Subcutaneous abdominal adipose tissue (tissue), 5 donors: ENCODE measurements around the gene PABPN1L.

Experiments used
- H3K27ac ChIP-seq: one replicate; pipeline ENCODE4 v1.7.0; 2013; ENCODE audit warnings: low read depth, mild to moderate bottlenecking, inconsistent platforms, low read length, moderate library complexity
- H3K27me3 ChIP-seq, 5 donors: one replicate each; pipeline ENCODE4 v1.7.0; 2013; ENCODE audit warnings: low read length in 5 of 5, inconsistent platforms in 1 of 5; ENCODE audit not compliant: control insufficient read depth in 5 of 5, insufficient read depth in 4 of 5
- H3K36me3 ChIP-seq, 5 donors: one replicate each; pipeline ENCODE4 v1.7.0; 2013; ENCODE audit warnings: low read length in 5 of 5; ENCODE audit not compliant: control insufficient read depth in 5 of 5, insufficient read depth in 5 of 5
- H3K4me1 ChIP-seq, 5 donors: one replicate each; pipeline ENCODE4 v1.7.0; 2013; ENCODE audit warnings: low read length in 5 of 5, mild to moderate bottlenecking in 3 of 5, moderate library complexity in 1 of 5; ENCODE audit not compliant: control insufficient read depth in 5 of 5, insufficient read depth in 5 of 5
- H3K4me3 ChIP-seq, 5 donors: one replicate each; pipeline ENCODE4 v1.7.0; 2013; ENCODE audit warnings: low read length in 5 of 5, low read depth in 1 of 5
- H3K9ac ChIP-seq, 5 donors: one replicate each; pipeline ENCODE4 v1.7.0; 2013; ENCODE audit warnings: low read length in 5 of 5, mild to moderate bottlenecking in 4 of 5, moderate library complexity in 3 of 5
- H3K9me3 ChIP-seq, 5 donors: one replicate each; pipeline ENCODE4 v1.7.0; 2013; ENCODE audit warnings: low read length in 5 of 5; ENCODE audit not compliant: control insufficient read depth in 5 of 5
- donor health status: healthy.
- donor health status: healthy.
- donor health status: healthy.
- donor health status: healthy.
- donor health status: healthy.

Gene PABPN1L

DNA sequence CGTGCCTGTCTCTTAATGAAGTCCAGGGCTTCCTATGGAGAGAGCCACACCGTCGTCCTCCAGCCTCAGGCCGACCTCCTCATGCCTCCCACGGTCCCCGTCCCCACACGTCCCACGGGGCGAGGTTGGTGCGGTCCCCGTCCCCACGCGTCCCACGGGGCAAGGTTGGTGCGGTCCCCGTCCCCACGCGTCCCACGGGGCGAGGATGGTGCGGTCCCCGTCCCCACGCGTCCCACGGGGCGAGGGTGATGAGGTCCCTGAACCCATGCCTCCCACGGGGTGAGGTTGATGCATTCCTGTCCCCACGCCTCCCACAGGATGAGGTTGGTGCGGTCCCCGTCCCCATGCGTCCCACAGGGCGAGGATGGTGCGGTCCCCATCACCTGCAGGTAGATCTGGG, 30.6 kb downstream of the PABPN1L start:
- no peaks in the 10 kb centered on the region for H3K9me3 ChIP-seq
- peaks cover 0 to 54% (median 40%) of the 10 kb centered on the region in 5 donors for H3K36me3 ChIP-seq
- H3K4me3 ChIP-seq = no peak overlapping the region
- no peaks in the 10 kb centered on the region for H3K27me3 ChIP-seq
- no peak overlapping the region for H3K9ac ChIP-seq
- no peak overlapping the region for H3K27ac ChIP-seq
- H3K4me1 ChIP-seq = no peaks in the 10 kb centered on the region

DNA sequence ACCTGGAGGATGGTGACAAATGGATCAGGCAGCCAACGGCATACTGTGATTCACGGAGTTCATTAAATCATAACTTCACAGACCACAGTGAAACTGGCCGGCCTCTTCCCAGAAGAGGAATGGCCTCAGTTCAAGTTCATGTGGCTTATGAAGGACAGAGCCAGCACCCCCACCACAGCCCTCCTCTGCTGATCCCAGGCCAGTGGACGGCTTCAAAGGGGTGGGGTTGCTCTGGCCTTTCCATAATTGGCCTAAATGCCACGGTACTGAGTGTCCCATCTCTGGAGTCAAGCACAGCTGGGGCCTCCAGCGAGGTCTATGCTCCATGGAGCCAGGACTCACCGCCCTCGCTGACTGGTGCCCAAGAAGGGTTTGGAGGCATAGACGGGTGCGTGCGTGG, 31.1 kb downstream of the PABPN1L start:
- no peak overlapping the region for H3K9ac ChIP-seq

DNA sequence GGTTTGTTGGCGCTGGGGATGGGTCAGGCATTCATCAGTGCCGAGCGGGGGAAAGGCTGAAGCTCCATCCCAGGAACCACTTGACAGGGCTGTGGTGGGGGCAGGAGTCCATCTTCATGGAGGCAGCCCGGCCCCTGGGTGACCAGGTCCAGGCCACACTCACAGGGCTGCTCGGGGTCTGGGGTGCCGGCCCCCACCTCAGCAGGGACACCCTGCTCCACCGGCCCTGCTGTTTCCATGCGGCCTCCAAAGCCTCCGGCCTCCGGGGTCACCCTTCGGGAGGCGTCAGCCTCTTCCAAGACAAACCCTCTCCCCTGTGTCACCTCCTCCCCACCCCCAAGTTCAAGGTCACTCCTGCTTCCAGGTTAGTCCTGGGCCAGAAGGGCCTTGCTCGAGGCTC, 31.8 kb downstream of the PABPN1L start:
- Histone ChIP-seq H3K9ac (no peak overlapping the region), H3K4me3 (no peak overlapping the region), H3K9me3 (no peaks in the 10 kb centered on the region), H3K27me3 (no peaks in the 10 kb centered on the region), H3K36me3 (peaks cover 0 to 51% (median 33%) of the 10 kb centered on the region in 5 donors), H3K27ac (no peak overlapping the region), H3K4me1 (no peaks in the 10 kb centered on the region)

More for the DNA sequence above, 31.1 kb downstream of the PABPN1L start:
- Histone ChIP-seq H3K9me3 (no peaks in the 10 kb centered on the region), H3K27me3 (no peaks in the 10 kb centered on the region), H3K4me1 (no peaks in the 10 kb centered on the region), H3K27ac (no peak overlapping the region), H3K4me3 (no peak overlapping the region), H3K36me3 (peaks cover 0 to 54% (median 40%) of the 10 kb centered on the region in 5 donors)

DNA sequence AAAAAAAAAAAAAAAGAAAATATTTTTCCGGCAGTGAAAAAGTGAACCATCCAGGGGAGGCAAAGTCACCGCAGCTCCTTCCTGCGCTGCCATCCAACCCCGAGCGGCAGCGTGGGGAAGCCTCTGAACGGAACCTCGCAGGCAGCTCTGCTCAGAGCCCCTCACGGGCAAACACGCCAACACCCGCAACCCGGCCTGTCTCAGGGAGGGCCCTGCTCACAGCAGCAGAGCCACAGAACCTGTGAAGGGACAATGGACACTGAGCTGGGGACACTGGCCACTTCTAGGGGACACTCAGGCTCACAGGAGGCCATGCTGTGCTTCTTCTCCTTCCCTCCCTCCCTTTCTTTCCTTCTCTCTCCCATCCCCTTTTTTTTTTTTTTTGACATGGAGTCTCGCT, 33.4 kb downstream of the PABPN1L start:
- Histone ChIP-seq H3K36me3 (peaks cover 0 to 45% (median 29%) of the 10 kb centered on the region in 5 donors), H3K4me1 (no peaks in the 10 kb centered on the region), H3K27me3 (no peaks in the 10 kb centered on the region), H3K9me3 (no peaks in the 10 kb centered on the region), H3K4me3 (no peak overlapping the region), H3K27ac (no peak overlapping the region), H3K9ac (no peak overlapping the region)

DNA sequence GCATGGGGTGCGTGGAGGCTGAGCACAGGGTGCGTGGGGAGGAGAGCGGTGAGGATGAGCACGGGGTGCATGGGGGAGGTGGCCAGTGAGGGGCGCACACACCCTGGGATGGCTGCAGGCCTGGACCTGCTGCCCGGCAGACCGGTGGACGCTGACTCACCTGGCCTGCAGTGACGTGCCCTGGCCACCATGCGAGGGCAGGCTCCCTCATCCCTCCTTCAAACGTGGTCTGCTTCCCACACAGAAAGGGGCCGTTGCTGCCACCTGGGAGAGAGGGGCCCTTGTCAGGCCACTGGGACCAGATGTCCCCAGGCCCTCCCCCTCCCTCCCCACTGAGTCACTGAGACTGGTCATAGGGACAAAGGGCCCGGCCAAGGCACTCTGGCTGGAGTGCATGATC, 34.6 kb downstream of the PABPN1L start:
- no peaks in the 10 kb centered on the region for H3K9me3 ChIP-seq
- no peak overlapping the region for H3K4me3 ChIP-seq
- no peaks in the 10 kb centered on the region for H3K4me1 ChIP-seq
- H3K9ac ChIP-seq = no peak overlapping the region
- H3K36me3 ChIP-seq = peaks cover 0 to 48% (median 26%) of the 10 kb centered on the region in 5 donors
- H3K27ac ChIP-seq = no peak overlapping the region
- H3K27me3 ChIP-seq = no peaks in the 10 kb centered on the region

DNA sequence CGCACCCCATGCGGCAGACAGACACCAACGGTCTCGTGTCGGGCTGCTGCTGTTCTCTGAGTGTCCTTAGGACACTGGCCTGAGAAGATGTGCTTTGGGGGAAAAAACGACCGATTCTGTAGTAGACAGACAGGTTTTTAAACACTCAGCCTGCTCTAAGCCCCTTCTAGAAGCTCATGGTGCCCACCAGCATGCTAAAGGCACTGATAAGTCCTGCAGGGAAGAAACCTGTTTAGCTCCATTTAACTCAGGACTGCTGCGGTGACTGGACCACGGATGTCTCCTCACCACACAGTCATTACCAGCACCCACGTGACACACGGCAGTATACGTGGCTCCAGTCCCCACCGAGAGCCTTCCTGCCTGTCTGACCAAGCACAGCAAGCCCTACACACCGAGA, 35.7 kb downstream of the PABPN1L start:
- no peak overlapping the region for H3K9ac ChIP-seq
- peaks cover 0 to 50% (median 27%) of the 10 kb centered on the region in 5 donors for H3K36me3 ChIP-seq
- no peaks in the 10 kb centered on the region for H3K9me3 ChIP-seq
- H3K27me3 ChIP-seq = no peaks in the 10 kb centered on the region
- H3K4me3 ChIP-seq = no peak overlapping the region
- no peaks in the 10 kb centered on the region for H3K4me1 ChIP-seq
- H3K27ac ChIP-seq = no peak overlapping the region

DNA sequence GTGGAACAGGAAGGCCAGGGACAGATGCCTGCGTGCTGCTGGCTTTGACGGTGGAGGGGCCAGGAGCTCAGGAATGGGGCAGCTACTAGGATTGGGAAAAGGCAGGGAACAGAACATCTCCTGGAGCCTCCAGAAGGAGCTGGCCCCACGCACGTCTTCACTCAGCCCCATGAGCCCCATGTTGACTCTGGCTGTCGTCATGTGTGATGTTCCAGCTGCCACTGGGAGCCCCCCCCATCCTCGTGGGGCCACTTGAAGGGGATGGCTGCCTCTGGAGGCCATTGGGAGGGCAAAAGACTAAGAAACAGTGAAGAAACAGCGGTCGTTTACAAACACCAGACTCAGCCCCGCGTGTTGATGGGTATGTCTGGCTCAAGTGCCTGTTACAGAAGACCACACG, 36.2 kb downstream of the PABPN1L start:
- Histone ChIP-seq H3K4me3 (no peak overlapping the region), H3K36me3 (peaks cover 0 to 48% (median 27%) of the 10 kb centered on the region in 5 donors), H3K9me3 (no peaks in the 10 kb centered on the region), H3K9ac (no peak overlapping the region), H3K27me3 (no peaks in the 10 kb centered on the region), H3K4me1 (no peaks in the 10 kb centered on the region), H3K27ac (no peak overlapping the region)

DNA sequence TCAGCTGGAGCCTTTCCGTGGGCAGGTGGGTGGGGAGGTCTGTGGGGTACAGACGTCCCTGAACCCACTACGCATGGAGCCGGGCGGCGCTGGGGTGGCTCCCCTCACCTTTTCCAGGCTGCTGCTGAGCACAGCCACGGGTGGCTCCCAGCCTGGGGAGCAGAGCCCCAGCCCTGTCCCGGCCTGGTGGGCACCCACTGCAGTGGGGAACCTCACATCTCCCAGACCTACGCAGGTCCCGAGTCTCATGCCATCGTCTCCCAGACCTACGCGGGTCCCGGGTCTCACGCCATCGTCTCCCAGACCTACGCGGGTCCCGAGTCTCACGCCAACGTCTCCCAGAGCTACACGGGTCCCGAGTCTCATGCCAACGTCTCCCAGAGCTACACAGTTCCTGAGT, 37.7 kb downstream of the PABPN1L start:
- H3K36me3 ChIP-seq = peaks cover 0 to 49% (median 28%) of the 10 kb centered on the region in 5 donors

DNA sequence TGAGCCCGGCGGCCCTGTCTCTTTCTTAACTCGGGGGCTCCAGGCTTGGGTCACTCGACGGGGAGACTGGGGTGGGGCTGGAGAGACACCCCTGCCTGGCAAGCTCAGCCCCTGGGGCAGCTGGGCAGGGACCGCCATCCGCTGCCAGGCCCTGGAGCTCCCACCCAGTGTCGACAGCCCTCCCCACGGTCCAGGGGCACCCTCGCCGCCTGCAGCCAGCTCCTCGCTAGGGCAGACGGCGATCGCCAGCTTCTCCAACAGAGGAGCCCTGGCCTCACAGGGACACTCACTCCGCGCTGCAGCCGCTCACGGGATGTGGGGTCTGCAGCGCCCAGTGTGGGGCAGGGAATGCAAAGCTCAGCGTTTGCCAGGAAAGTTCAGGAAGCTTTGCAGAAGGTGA, 38.7 kb downstream of the PABPN1L start:
- Histone ChIP-seq H3K4me1 (peaks cover 0 to 2% (median 0%) of the 10 kb centered on the region in 5 donors), H3K27me3 (no peaks in the 10 kb centered on the region), H3K9ac (no peak overlapping the region), H3K27ac (no peak overlapping the region), H3K36me3 (peaks cover 0 to 54% (median 31%) of the 10 kb centered on the region in 5 donors), H3K4me3 (no peak overlapping the region), H3K9me3 (no peaks in the 10 kb centered on the region)

More for the DNA sequence above, 37.7 kb downstream of the PABPN1L start:
- H3K9ac ChIP-seq = no peak overlapping the region
- H3K4me1 ChIP-seq = no peaks in the 10 kb centered on the region
- H3K27ac ChIP-seq = no peak overlapping the region
- H3K9me3 ChIP-seq = no peaks in the 10 kb centered on the region
- H3K4me3 ChIP-seq = no peak overlapping the region
- no peaks in the 10 kb centered on the region for H3K27me3 ChIP-seq

DNA sequence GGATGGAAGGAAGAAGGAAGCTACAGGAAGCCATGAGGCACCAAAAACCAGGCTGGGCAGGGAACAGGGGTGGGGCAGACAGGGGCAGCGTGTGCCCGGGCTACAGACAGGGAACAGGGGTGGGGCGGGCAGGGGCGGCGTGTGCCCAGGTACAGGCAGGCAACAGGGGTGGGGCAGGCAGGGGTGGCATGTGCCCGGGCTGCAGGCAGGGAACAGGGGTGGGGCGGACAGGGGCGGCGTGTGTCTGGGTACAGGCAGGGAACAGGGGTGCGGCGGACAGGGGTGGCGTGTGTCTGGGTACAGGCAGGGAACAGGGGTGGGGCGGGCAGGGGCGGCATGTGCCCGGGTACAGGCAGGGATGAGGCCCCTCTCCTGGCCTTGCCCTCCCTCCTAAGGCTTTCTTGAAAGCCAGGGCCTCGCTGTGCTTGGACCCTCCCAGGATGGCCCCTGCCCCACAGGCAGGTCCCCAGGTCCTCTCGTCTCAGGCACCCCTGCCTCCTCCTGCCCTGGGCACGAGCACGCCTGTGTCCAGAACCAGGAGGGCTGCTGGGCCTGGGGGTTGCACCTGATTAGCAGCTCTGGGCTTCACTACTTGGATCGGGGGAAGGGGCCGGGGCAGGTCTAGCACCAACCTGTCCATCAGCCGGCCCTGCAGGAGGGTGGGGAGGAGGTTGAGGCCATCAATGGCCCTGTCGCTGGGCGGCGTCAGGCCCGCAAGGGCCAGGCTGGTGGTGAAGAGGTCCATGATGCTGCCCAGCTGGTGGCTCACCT, 40.2 kb downstream of the PABPN1L start:
- Histone ChIP-seq H3K9ac (no peak overlapping the region), H3K4me1 (peaks cover 0 to 2% (median 0%) of the 10 kb centered on the region in 5 donors), H3K27ac (no peak overlapping the region), H3K4me3 (no peak overlapping the region), H3K27me3 (no peaks in the 10 kb centered on the region), H3K9me3 (no peaks in the 10 kb centered on the region), H3K36me3 (peaks cover 0 to 69% (median 44%) of the 10 kb centered on the region in 5 donors)
